ENCODE results near the gene EIF4E1B. TPM values are rescaled to one million over a fixed set of nuclear protein-coding genes. Genes with fewer than 3 reads are reported as not detected.

EIF4E1B gene
- total RNA-seq, 4 donors from 2014 or later, result not detected

GRCh38 chr5:176651472-176651980 lies 21.1 kb downstream of the EIF4E1B start:
- no peak for TF ChIP-seq CTCF (IDR thresholded peaks at IDR 0.05; ENCODE audit: low read depth)

- no peak for TF ChIP-seq CTCF (IDR thresholded peaks at IDR 0.05; ENCODE audit: low read depth)
Observed at GRCh38 chr5:176652136-176652535, 21.7 kb downstream of the EIF4E1B start.

- no peak for TF ChIP-seq CTCF (IDR thresholded peaks at IDR 0.05; ENCODE audit: low read depth)
Observed at GRCh38 chr5:176653401-176654385, 23.2 kb downstream of the EIF4E1B start.

GRCh38 chr5:176654856-176655255 lies 24.4 kb downstream of the EIF4E1B start:
- no peak for TF ChIP-seq CTCF (IDR thresholded peaks at IDR 0.05; ENCODE audit: low read depth)

- no peak for TF ChIP-seq CTCF (IDR thresholded peaks at IDR 0.05; ENCODE audit: low read depth)
Observed at GRCh38 chr5:176656467-176656990, 26.1 kb downstream of the EIF4E1B start.

- no peak for TF ChIP-seq CTCF (IDR thresholded peaks at IDR 0.05; ENCODE audit: low read depth)
Observed at GRCh38 chr5:176658007-176658599, 27.6 kb downstream of the EIF4E1B start.
